WTC11 (cell line): ENCODE results near the gene CFAP20DC.

ENCODE experiments used
- ELF4 ChIP-seq: sonication (generic); formaldehyde crosslinking; IDR thresholded peaks from 2 replicates; pipeline ENCODE4 v1.8.1; 2022; ENCODE audit warnings: low read depth, mild to moderate bottlenecking, moderate library complexity, missing genetic modification reagents
- ESRRA ChIP-seq: sonication (generic); formaldehyde crosslinking; IDR thresholded peaks from 2 replicates; pipeline ENCODE4 v1.8.1; 2022; ENCODE audit warnings: mild to moderate bottlenecking, missing genetic modification reagents, borderline replicate concordance
- NR1H2 ChIP-seq: sonication (generic); formaldehyde crosslinking; IDR thresholded peaks from 2 replicates; pipeline ENCODE4 v1.9.0; 2021; ENCODE audit warnings: mild to moderate bottlenecking, moderate library complexity, missing genetic modification reagents
- RELA ChIP-seq: sonication (generic); formaldehyde crosslinking; IDR thresholded peaks from 2 replicates; pipeline ENCODE4 v1.8.1; 2022; ENCODE audit warnings: missing genetic modification reagents, mild to moderate bottlenecking, borderline replicate concordance
- SP1 ChIP-seq: sonication (generic); formaldehyde crosslinking; conservative IDR thresholded peaks from 2 replicates; pipeline ENCODE4 v1.8.1; 2022; ENCODE audit warnings: missing genetic modification reagents
- ZNF121 ChIP-seq: sonication (generic); formaldehyde crosslinking; IDR thresholded peaks from 2 replicates; pipeline ENCODE4 v1.8.0; 2023; ENCODE audit warnings: missing genetic modification reagents
- ZNF263 ChIP-seq: sonication (generic); formaldehyde crosslinking; IDR thresholded peaks from 2 replicates; pipeline ENCODE4 v1.8.1; 2022; ENCODE audit warnings: low read depth, mild to moderate bottlenecking, moderate library complexity, missing genetic modification reagents
- ZNF317 ChIP-seq: sonication (generic); formaldehyde crosslinking; IDR thresholded peaks from 2 replicates; pipeline ENCODE4 v1.8.1; 2023; ENCODE audit warnings: low read depth, mild to moderate bottlenecking, moderate library complexity, missing genetic modification reagents, borderline replicate concordance
- TF ChIP-seq, protein P1 (sequence below): fragments of 200-600 bp; IDR thresholded peaks from 2 replicates; pipeline ENCODE4 v1.8.0; 2022; ENCODE audit warnings: antibody characterized with exemption
- TF ChIP-seq, protein P2 (sequence below): sonication (generic); formaldehyde crosslinking; IDR thresholded peaks from 2 replicates; pipeline ENCODE4 v1.8.1; 2023; ENCODE audit warnings: mild to moderate bottlenecking, missing genetic modification reagents, moderate library complexity
- TF ChIP-seq, protein P3 (sequence below): sonication (generic); formaldehyde crosslinking; IDR thresholded peaks from 2 replicates; pipeline ENCODE4 v1.8.1; 2022; ENCODE audit warnings: missing genetic modification reagents, borderline replicate concordance
- TF ChIP-seq, protein P4 (sequence below): sonication (generic); formaldehyde crosslinking; IDR thresholded peaks from 2 replicates; pipeline ENCODE4 v1.8.0; 2023; ENCODE audit warnings: missing genetic modification reagents, mild to moderate bottlenecking, borderline replicate concordance
- TF ChIP-seq, protein P5 (sequence below): fragments of 250-450 bp; sonication (Bioruptor Pico); IDR thresholded peaks from 2 replicates; pipeline ENCODE4 v1.9.0; 2021; ENCODE audit warnings: moderate library complexity, mild to moderate bottlenecking, inconsistent platforms, borderline replicate concordance

DNA sequence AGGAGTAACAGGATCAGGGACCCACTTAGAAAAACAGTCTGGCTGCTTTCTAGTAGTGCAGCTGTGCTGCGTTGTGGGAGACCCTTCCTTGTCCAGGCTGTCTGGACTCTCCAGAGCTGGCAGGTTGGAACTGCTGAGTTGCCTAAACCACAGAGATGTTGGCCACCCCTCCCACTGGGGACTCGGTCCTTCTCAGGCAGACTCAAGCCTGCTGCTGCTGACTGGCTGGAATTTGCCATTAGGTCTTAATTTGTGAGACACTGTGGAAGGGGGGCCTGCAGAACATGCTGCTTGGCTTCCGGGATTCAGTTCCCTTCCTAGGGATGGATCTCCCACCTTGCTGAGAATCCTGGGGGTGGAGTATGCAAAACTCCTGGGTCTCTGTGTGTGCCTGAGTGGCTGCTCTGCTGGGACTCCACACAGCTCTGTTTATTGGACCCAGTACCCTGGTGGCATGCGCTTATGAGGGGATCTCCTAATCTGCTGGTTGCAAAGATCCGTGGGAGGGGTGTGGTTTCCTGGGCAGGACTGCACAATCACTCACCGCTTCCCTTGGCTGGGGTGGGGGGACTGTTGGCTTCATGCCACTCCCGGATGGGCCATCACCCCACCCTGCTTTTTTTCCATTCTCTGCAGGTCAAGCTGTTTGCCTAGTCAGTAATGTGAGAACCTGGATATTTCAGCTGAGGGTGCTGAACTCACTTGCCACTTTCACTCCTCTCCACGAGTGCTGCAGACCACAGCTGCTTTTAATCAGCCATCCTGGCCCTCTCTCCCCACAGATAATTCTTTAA is 150.5 kb downstream of the CFAP20DC start:
- no peak for TF ChIP-seq ESRRA (CRISPR knock-in tag)
- no peak for TF ChIP-seq SP1 (CRISPR knock-in tag)
- TF ChIP-seq, protein P1, sequence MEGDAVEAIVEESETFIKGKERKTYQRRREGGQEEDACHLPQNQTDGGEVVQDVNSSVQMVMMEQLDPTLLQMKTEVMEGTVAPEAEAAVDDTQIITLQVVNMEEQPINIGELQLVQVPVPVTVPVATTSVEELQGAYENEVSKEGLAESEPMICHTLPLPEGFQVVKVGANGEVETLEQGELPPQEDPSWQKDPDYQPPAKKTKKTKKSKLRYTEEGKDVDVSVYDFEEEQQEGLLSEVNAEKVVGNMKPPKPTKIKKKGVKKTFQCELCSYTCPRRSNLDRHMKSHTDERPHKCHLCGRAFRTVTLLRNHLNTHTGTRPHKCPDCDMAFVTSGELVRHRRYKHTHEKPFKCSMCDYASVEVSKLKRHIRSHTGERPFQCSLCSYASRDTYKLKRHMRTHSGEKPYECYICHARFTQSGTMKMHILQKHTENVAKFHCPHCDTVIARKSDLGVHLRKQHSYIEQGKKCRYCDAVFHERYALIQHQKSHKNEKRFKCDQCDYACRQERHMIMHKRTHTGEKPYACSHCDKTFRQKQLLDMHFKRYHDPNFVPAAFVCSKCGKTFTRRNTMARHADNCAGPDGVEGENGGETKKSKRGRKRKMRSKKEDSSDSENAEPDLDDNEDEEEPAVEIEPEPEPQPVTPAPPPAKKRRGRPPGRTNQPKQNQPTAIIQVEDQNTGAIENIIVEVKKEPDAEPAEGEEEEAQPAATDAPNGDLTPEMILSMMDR: no peak
- TF ChIP-seq ZNF121 (CRISPR knock-in tag): no peak
- TF ChIP-seq ELF4 (CRISPR knock-in tag): no peak
- TF ChIP-seq RELA: no peak
- TF ChIP-seq, protein P2, sequence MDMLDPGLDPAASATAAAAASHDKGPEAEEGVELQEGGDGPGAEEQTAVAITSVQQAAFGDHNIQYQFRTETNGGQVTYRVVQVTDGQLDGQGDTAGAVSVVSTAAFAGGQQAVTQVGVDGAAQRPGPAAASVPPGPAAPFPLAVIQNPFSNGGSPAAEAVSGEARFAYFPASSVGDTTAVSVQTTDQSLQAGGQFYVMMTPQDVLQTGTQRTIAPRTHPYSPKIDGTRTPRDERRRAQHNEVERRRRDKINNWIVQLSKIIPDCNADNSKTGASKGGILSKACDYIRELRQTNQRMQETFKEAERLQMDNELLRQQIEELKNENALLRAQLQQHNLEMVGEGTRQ (CRISPR knock-in tag): no peak
- TF ChIP-seq, protein P3, sequence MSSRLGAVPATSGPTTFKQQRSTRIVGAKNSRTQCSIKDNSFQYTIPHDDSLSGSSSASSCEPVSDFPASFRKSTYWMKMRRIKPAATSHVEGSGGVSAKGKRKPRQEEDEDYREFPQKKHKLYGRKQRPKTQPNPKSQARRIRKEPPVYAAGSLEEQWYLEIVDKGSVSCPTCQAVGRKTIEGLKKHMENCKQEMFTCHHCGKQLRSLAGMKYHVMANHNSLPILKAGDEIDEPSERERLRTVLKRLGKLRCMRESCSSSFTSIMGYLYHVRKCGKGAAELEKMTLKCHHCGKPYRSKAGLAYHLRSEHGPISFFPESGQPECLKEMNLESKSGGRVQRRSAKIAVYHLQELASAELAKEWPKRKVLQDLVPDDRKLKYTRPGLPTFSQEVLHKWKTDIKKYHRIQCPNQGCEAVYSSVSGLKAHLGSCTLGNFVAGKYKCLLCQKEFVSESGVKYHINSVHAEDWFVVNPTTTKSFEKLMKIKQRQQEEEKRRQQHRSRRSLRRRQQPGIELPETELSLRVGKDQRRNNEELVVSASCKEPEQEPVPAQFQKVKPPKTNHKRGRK (CRISPR knock-in tag): no peak
- no peak for TF ChIP-seq ZNF317 (CRISPR knock-in tag)
- TF ChIP-seq, protein P4, sequence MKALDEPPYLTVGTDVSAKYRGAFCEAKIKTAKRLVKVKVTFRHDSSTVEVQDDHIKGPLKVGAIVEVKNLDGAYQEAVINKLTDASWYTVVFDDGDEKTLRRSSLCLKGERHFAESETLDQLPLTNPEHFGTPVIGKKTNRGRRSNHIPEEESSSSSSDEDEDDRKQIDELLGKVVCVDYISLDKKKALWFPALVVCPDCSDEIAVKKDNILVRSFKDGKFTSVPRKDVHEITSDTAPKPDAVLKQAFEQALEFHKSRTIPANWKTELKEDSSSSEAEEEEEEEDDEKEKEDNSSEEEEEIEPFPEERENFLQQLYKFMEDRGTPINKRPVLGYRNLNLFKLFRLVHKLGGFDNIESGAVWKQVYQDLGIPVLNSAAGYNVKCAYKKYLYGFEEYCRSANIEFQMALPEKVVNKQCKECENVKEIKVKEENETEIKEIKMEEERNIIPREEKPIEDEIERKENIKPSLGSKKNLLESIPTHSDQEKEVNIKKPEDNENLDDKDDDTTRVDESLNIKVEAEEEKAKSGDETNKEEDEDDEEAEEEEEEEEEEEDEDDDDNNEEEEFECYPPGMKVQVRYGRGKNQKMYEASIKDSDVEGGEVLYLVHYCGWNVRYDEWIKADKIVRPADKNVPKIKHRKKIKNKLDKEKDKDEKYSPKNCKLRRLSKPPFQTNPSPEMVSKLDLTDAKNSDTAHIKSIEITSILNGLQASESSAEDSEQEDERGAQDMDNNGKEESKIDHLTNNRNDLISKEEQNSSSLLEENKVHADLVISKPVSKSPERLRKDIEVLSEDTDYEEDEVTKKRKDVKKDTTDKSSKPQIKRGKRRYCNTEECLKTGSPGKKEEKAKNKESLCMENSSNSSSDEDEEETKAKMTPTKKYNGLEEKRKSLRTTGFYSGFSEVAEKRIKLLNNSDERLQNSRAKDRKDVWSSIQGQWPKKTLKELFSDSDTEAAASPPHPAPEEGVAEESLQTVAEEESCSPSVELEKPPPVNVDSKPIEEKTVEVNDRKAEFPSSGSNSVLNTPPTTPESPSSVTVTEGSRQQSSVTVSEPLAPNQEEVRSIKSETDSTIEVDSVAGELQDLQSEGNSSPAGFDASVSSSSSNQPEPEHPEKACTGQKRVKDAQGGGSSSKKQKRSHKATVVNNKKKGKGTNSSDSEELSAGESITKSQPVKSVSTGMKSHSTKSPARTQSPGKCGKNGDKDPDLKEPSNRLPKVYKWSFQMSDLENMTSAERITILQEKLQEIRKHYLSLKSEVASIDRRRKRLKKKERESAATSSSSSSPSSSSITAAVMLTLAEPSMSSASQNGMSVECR (CRISPR knock-in tag): no peak
- TF ChIP-seq NR1H2 (CRISPR knock-in tag): no peak
- TF ChIP-seq, protein P5, sequence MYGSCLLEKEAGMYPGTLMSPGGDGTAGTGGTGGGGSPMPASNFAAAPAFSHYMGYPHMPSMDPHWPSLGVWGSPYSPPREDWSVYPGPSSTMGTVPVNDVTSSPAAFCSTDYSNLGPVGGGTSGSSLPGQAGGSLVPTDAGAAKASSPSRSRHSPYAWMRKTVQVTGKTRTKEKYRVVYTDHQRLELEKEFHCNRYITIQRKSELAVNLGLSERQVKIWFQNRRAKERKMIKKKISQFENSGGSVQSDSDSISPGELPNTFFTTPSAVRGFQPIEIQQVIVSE: no peak
- no peak for TF ChIP-seq ZNF263
